ENCODE data around the gene LAD1. TPM values are rescaled to one million over a fixed set of nuclear protein-coding genes. Genes with fewer than 3 reads are reported as not detected.

LAD1 gene
- total RNA-seq, 2 experiments from 2014 or later, result not detected

DNA sequence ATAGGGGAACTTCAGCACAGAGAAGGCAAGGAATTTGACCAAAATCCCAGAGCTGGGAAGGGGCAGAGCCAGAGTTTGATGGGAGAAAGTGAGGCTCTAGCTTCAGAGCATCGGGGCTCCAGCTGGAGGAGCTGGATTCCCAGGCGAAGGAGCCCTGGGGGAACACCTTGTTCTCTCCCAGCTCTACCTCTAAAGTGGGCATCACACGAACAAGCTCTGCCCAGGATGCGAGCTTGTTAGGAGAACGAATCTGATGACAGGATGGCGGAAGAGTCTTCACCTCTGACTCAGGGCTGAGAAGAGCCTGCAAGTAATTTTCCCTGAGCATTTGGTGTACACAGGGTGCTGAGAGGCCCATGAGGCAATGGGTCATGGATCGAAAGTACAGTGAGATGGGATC is 43.7 kb downstream of the LAD1 start:
- Histone ChIP-seq H2AFZ (ENCODE audit: low read length) (no peak overlapping the region), H3K4me1 (ENCODE audit: insufficient read depth, low read length, poor library complexity, severe bottlenecking) (no peaks in the 10 kb centered on the region), H3K36me3 (ENCODE audit: insufficient read depth, low read length) (no peaks in the 10 kb centered on the region), H3K9me3 (ENCODE audit: low read length) (no peaks in the 10 kb centered on the region), H3K9me2 (ENCODE audit: insufficient read depth, low read length) (no peaks in the 10 kb centered on the region), H3K27ac (ENCODE audit: low read depth, low read length, poor library complexity, severe bottlenecking) (no peak overlapping the region), H3K79me2 (ENCODE audit: insufficient read depth, low read depth, low read length) (no peaks in the 10 kb centered on the region), H3K4me3 (ENCODE audit: low read depth, low read length, poor library complexity, severe bottlenecking) (no peak overlapping the region), H4K20me1 (ENCODE audit: insufficient read depth, low read length) (no peaks in the 10 kb centered on the region), H3K4me2 (ENCODE audit: low read length) (no peak overlapping the region)
- ChIA-PET CTCF (ENCODE audit: unreplicated experiment) (no interaction called here), POLR2A (no interaction called here)
- no peak for TF ChIP-seq EZH2phosphoT487 (IDR thresholded peaks at IDR 0.05; ENCODE audit: borderline replicate concordance, low read depth, low read length)
- TF ChIP-seq, protein P1, sequence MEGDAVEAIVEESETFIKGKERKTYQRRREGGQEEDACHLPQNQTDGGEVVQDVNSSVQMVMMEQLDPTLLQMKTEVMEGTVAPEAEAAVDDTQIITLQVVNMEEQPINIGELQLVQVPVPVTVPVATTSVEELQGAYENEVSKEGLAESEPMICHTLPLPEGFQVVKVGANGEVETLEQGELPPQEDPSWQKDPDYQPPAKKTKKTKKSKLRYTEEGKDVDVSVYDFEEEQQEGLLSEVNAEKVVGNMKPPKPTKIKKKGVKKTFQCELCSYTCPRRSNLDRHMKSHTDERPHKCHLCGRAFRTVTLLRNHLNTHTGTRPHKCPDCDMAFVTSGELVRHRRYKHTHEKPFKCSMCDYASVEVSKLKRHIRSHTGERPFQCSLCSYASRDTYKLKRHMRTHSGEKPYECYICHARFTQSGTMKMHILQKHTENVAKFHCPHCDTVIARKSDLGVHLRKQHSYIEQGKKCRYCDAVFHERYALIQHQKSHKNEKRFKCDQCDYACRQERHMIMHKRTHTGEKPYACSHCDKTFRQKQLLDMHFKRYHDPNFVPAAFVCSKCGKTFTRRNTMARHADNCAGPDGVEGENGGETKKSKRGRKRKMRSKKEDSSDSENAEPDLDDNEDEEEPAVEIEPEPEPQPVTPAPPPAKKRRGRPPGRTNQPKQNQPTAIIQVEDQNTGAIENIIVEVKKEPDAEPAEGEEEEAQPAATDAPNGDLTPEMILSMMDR (conservative IDR thresholded peaks at IDR 0.05; ENCODE audit: low read length), result no peak
- no peak for DNase-seq (ENCODE audit: low spot score)
- BruUV-seq (replicated peaks), result no TSS peak
- intact Hi-C loops (cut with micrococcal nuclease; ENCODE audit: unreplicated experiment), result no loop called here

DNA sequence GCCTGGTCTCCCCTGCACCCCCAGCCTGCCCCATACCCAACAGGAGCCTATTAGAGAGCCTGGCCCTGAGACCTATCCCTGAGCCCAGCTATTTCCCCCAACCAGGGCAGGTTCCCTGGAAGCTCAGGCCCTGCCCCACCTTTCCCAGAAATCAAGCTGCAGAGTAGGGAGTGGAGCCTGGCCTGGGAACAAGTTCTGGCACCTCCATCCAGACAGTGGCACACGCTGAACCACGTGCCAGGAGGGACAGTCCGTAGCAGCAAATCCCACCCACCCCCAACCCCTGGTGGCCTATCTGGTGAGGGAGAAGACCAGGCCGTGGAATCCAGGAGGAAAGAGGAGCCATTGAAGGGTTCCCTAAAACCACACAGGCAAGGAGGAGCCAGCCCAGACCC is 44.2 kb downstream of the LAD1 start:
- no peaks in the 10 kb centered on the region for H3K9me2 ChIP-seq (ENCODE audit: insufficient read depth, low read length)
- H3K27ac ChIP-seq (ENCODE audit: low read depth, low read length, poor library complexity, severe bottlenecking), result no peak overlapping the region
- H4K20me1 ChIP-seq (ENCODE audit: insufficient read depth, low read length), result no peaks in the 10 kb centered on the region
- intact Hi-C loops (cut with micrococcal nuclease; ENCODE audit: unreplicated experiment), result no loop called here
- H2AFZ ChIP-seq (ENCODE audit: low read length), result no peak overlapping the region
- DNase-seq (ENCODE audit: low spot score), result no peak
- no peaks in the 10 kb centered on the region for H3K9me3 ChIP-seq (ENCODE audit: low read length)
- TF ChIP-seq, protein P1 (conservative IDR thresholded peaks at IDR 0.05; ENCODE audit: low read length), result no peak
- no peak for TF ChIP-seq EZH2phosphoT487 (IDR thresholded peaks at IDR 0.05; ENCODE audit: borderline replicate concordance, low read depth, low read length)
- CTCF ChIA-PET (ENCODE audit: unreplicated experiment), result no interaction called here
- no peaks in the 10 kb centered on the region for H3K79me2 ChIP-seq (ENCODE audit: insufficient read depth, low read depth, low read length)
- no peak overlapping the region for H3K4me2 ChIP-seq (ENCODE audit: low read length)
- H3K4me3 ChIP-seq (ENCODE audit: low read depth, low read length, poor library complexity, severe bottlenecking), result no peak overlapping the region
- no peaks in the 10 kb centered on the region for H3K4me1 ChIP-seq (ENCODE audit: insufficient read depth, low read length, poor library complexity, severe bottlenecking)
- no peaks in the 10 kb centered on the region for H3K36me3 ChIP-seq (ENCODE audit: insufficient read depth, low read length)
- POLR2A ChIA-PET, result no interaction called here
- BruUV-seq (replicated peaks), result no TSS peak

DNA sequence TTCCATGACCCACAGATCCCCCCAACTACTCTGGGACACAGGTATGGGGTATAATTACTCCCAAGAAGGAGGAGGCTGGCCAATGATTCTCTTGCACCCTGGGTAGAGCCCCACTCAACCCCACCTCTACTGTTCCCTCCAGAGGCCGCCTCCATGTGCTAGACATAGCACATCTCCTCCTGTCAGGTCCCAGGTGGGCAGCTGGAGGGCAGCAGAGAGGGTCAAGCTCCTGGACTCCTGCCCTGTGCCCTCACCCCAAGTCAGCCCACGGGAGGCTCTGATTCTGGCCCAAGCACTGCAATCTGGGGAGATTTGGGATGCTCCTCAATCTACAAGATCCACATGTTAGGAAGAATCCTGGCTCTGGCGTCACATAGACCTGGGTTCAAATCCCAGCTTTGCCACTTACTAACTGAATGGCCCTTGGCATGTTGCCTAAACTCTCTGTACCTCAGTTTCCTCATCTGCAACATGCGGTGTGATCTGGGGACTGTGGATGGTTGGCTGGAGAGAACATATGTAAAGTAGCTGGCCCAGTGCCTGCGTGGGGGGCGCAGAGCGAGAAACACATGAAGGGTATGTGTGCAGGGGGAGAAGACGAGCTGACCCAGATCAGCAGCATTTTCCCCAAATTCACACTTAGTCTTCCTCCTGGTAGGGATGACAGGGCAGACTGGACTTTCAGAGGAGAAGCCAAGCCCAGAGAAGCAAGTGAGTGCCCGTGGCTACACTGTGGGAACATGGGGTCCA is 44.8 kb downstream of the LAD1 start:
- no peak overlapping the region for H2AFZ ChIP-seq (ENCODE audit: low read length)
- no peak for TF ChIP-seq EZH2phosphoT487 (IDR thresholded peaks at IDR 0.05; ENCODE audit: borderline replicate concordance, low read depth, low read length)
- TF ChIP-seq, protein P1 (conservative IDR thresholded peaks at IDR 0.05; ENCODE audit: low read length), result no peak
- H3K36me3 ChIP-seq (ENCODE audit: insufficient read depth, low read length), result no peaks in the 10 kb centered on the region
- no peak overlapping the region for H3K27ac ChIP-seq (ENCODE audit: low read depth, low read length, poor library complexity, severe bottlenecking)
- H4K20me1 ChIP-seq (ENCODE audit: insufficient read depth, low read length), result no peaks in the 10 kb centered on the region
- H3K9me3 ChIP-seq (ENCODE audit: low read length), result no peaks in the 10 kb centered on the region
- intact Hi-C loops (cut with micrococcal nuclease; ENCODE audit: unreplicated experiment), result no loop called here
- POLR2A ChIA-PET, result no interaction called here
- H3K4me2 ChIP-seq (ENCODE audit: low read length), result no peak overlapping the region
- CTCF ChIA-PET (ENCODE audit: unreplicated experiment), result no interaction called here
- H3K4me3 ChIP-seq (ENCODE audit: low read depth, low read length, poor library complexity, severe bottlenecking), result no peak overlapping the region
- no TSS peak for BruUV-seq (replicated peaks)
- no peaks in the 10 kb centered on the region for H3K9me2 ChIP-seq (ENCODE audit: insufficient read depth, low read length)
- H3K4me1 ChIP-seq (ENCODE audit: insufficient read depth, low read length, poor library complexity, severe bottlenecking), result no peaks in the 10 kb centered on the region
- no peaks in the 10 kb centered on the region for H3K79me2 ChIP-seq (ENCODE audit: insufficient read depth, low read depth, low read length)
- no peak for DNase-seq (ENCODE audit: low spot score)
